Thymus (tissue), 14 donors: Measurements from ENCODE around the gene CNOT6. TPM values are rescaled to one million over a fixed set of nuclear protein-coding genes. Genes with fewer than 3 reads are reported as not detected.
"Not testable (repeated sequence)": the region's sequence is repeated elsewhere in the genome, so short reads cannot be mapped to it uniquely, and the experiment has no call there.

Experiments used
- DNase-seq, 9 donors: peaks; one replicate each; pipeline ENCODE4 v3.0.0-alpha.2; 2013; ENCODE audit warnings: low spot score in 9 of 9, low read depth in 6 of 9, missing footprints in 1 of 9
- H3K27ac ChIP-seq, 2 donors: one replicate each; pipeline ENCODE4 v1.5.1; 2013; ENCODE audit warnings: control low read depth in 1 of 2, low read depth in 1 of 2, low read length in 1 of 2, mild to moderate bottlenecking in 1 of 2, moderate library complexity in 1 of 2
- H3K27me3 ChIP-seq, 2 donors: one replicate each; pipeline ENCODE4 v1.5.1; 2013; ENCODE audit warnings: low read length in 1 of 2; ENCODE audit not compliant: control insufficient read depth in 2 of 2, insufficient read depth in 1 of 2
- H3K36me3 ChIP-seq, 2 donors: one replicate each; pipeline ENCODE4 v1.5.1; 2013; ENCODE audit warnings: low read length in 1 of 2, mild to moderate bottlenecking in 1 of 2, moderate library complexity in 1 of 2; ENCODE audit not compliant: control insufficient read depth in 2 of 2, insufficient read depth in 2 of 2
- H3K4me1 ChIP-seq, 2 donors: one replicate each; pipeline ENCODE4 v1.5.1; 2013; ENCODE audit warnings: low read length in 2 of 2; ENCODE audit not compliant: control insufficient read depth in 2 of 2, insufficient read depth in 2 of 2
- H3K4me3 ChIP-seq, 2 donors: one replicate each; pipeline ENCODE4 v1.5.1; 2013; ENCODE audit warnings: low read length in 2 of 2, control low read depth in 1 of 2, mild to moderate bottlenecking in 1 of 2
- H3K9me3 ChIP-seq, 2 donors: one replicate each; pipeline ENCODE4 v1.5.1; 2013; ENCODE audit warnings: low read length in 1 of 2, mild to moderate bottlenecking in 1 of 2; ENCODE audit not compliant: control insufficient read depth in 2 of 2, insufficient read depth in 1 of 2
- WGBS: extraction: QIAGEN DNeasy Blood & Tissue Kit; methylation state at CpG from one replicate; pipeline ENCODE4 v1.1.7; 2013; 5-methylcytosine and 5-hydroxymethylcytosine counted together
- long read RNA-seq, 10 donors: transcript quantifications; one replicate each; lab custom pipeline, GENCODE V29; 2026
- polyA plus RNA-seq: library from polyadenylated mRNA; stranded (reverse); fragments of 200-250 nt; gene quantifications from one replicate; pipeline ENCODE4 v1.2.3, GENCODE V29; 2013
- total RNA-seq: library from RNA; stranded (reverse); fragments of 120-200 nt; gene quantifications from one replicate; pipeline ENCODE4 v1.2.4, GENCODE V29; 2013
- donor health status: healthy.

The CNOT6 gene
- total RNA-seq = 12.5 TPM
- 14.2 TPM for polyA plus RNA-seq
- long read RNA-seq, donor 1 = 0 reads
- long read RNA-seq, donor 2 = 0 reads
- long read RNA-seq, donor 3, full-length matches to known transcripts = 1 of 1 reads
- long read RNA-seq, donor 3, partial matches to known transcripts = 0 of 1 reads
- long read RNA-seq, donor 3, other reads (novel, unspliced or antisense) = 0 of 1 reads
- long read RNA-seq, donor 4, full-length matches to known transcripts = 2 of 2 reads
- long read RNA-seq, donor 4, partial matches to known transcripts = 0 of 2 reads
- long read RNA-seq, donor 4, other reads (novel, unspliced or antisense) = 0 of 2 reads
- long read RNA-seq, donor 5, full-length matches to known transcripts = 1 of 1 reads
- long read RNA-seq, donor 5, partial matches to known transcripts = 0 of 1 reads
- long read RNA-seq, donor 5, other reads (novel, unspliced or antisense) = 0 of 1 reads
- long read RNA-seq, donor 6, full-length matches to known transcripts = 3 of 3 reads
- long read RNA-seq, donor 6, partial matches to known transcripts = 0 of 3 reads
- long read RNA-seq, donor 6, other reads (novel, unspliced or antisense) = 0 of 3 reads
- long read RNA-seq, donor 7, full-length matches to known transcripts = 3 of 21 reads
- long read RNA-seq, donor 7, partial matches to known transcripts = 18 of 21 reads
- long read RNA-seq, donor 7, other reads (novel, unspliced or antisense) = 0 of 21 reads
- long read RNA-seq, donor 8, full-length matches to known transcripts = 1 of 1 reads
- long read RNA-seq, donor 8, partial matches to known transcripts = 0 of 1 reads
- long read RNA-seq, donor 8, other reads (novel, unspliced or antisense) = 0 of 1 reads
- long read RNA-seq, donor 9 = 0 reads
- long read RNA-seq, donor 10, full-length matches to known transcripts = 1 of 1 reads
- long read RNA-seq, donor 10, partial matches to known transcripts = 0 of 1 reads
- long read RNA-seq, donor 10, other reads (novel, unspliced or antisense) = 0 of 1 reads

DNA sequence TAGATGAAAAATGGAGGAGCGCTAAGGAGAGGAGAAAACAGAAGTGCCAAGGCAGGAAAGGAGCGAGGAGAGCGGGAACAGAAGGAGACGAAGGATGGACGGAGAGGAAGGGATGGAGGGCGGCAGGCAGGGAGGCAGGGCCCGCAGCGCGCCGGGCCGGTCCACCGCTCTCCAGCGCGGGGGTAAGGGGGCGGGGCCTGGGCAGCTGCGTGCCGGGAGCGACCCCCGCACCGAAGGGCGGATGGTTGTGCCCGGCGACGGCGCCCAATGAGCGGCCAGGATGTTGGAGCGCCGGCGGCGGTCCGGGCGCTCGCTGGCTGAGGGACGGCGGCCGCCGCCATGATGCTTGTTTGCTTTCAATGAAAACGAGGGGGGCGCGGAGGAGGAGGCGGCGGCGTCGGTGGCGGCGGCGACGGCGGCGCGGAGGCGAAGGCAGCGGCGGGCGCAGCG, at the start of gene CNOT6:
Gene CNOT6 (plus strand): TSS at position 320 of the 450 bp plus-strand sequence. CDS start 34,898 bp downstream, outside the sequence.
- Histone ChIP-seq H3K4me3 (peak within 1 kb of the TSS; percentile 66 to 96), H3K9me3 (no peaks in the 10 kb centered on the region), H3K27me3 (no peaks in the 10 kb centered on the region), H3K4me1 (peaks cover 9 to 24% of the 10 kb centered on the region in 2 donors), H3K36me3 (peaks cover 5 to 12% of the 10 kb centered on the region in 2 donors), H3K27ac (peak within 1 kb of the TSS; percentile 91 to 98)
- under 1% methylated on average over 56 of the region's 56 CpGs for WGBS
- DNase-seq = peak; percentile 64 to 97 (median 92)

DNA sequence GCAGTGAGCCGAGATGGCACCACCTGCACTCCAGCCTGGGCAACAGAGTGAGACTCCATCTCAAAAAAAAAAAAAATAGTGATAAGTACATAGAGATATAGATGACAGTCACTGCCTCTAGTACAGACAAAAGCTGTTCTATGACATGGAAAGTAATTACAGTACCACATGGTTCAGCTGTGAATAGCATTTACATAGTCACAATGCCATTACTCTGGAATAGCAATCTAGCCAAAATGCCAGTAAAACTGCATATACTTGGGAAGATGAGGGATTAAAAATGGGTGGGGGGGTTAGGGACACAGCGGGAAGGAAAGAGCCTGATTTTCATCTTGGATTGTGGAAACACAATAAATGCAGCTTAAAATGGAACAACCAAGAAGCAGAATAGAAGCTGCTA, 39.4 kb upstream of the CNOT6 start:
- no peaks in the 10 kb centered on the region for H3K9me3 ChIP-seq
- H3K27me3 ChIP-seq = no peaks in the 10 kb centered on the region
- no peak overlapping the region for H3K27ac ChIP-seq
- no peak for DNase-seq
- no peaks in the 10 kb centered on the region for H3K36me3 ChIP-seq
- H3K4me3 ChIP-seq = no peak overlapping the region
- 95% methylated on average over 2 of the region's 2 CpGs for WGBS
- no peaks in the 10 kb centered on the region for H3K4me1 ChIP-seq

DNA sequence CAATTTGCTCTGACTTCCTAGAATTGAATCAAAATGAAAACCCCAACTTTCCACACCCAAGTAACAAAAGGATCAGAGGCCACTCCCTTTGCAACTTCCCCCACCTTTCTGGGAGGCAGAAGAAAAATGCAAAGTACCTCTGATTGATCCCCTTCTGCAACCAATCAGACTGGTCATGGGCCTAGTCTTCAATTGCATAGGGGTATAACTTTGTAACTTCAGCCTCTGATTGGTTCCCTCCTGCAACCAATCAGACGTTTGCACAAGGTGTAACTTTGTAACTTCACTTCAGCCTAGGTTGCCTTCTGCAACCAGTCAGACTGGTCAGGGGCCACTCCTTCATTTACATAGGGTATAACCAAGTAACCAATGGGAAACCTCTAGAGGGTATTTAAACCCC, 38.3 kb upstream of the CNOT6 start:
- Histone ChIP-seq H3K27me3 (no peaks in the 10 kb centered on the region), H3K27ac (no peak overlapping the region), H3K4me3 (no peak overlapping the region), H3K9me3 (no peaks in the 10 kb centered on the region), H3K4me1 (no peaks in the 10 kb centered on the region), H3K36me3 (no peaks in the 10 kb centered on the region)
- WGBS = 87% methylated on average over 1 of the region's 1 CpG
- DNase-seq = no peak

DNA sequence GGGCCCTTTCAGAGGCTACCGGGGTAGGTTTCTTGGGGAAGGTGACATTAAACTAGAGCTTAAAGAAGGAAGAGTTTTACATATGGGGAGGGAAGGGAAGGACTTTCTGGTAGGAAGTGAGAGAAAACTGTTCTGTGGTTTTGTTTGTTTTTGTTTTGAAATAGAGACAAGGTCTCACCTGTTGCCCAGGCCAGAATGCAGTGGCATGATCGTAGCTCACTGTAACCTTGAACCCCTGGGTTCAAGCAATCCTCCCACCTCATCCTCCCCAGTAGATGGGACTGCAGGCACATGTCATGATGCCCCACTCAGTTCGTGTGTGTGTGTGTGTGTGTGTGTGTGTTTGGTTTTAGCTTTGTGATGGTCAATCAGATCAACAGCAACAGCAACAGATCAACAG, 37.4 kb upstream of the CNOT6 start:
- Histone ChIP-seq H3K4me3 (no peak overlapping the region), H3K9me3 (no peaks in the 10 kb centered on the region), H3K36me3 (no peaks in the 10 kb centered on the region), H3K4me1 (no peaks in the 10 kb centered on the region), H3K27ac (no peak overlapping the region), H3K27me3 (no peaks in the 10 kb centered on the region)
- 56% methylated on average over 3 of the region's 3 CpGs for WGBS
- no peak for DNase-seq

DNA sequence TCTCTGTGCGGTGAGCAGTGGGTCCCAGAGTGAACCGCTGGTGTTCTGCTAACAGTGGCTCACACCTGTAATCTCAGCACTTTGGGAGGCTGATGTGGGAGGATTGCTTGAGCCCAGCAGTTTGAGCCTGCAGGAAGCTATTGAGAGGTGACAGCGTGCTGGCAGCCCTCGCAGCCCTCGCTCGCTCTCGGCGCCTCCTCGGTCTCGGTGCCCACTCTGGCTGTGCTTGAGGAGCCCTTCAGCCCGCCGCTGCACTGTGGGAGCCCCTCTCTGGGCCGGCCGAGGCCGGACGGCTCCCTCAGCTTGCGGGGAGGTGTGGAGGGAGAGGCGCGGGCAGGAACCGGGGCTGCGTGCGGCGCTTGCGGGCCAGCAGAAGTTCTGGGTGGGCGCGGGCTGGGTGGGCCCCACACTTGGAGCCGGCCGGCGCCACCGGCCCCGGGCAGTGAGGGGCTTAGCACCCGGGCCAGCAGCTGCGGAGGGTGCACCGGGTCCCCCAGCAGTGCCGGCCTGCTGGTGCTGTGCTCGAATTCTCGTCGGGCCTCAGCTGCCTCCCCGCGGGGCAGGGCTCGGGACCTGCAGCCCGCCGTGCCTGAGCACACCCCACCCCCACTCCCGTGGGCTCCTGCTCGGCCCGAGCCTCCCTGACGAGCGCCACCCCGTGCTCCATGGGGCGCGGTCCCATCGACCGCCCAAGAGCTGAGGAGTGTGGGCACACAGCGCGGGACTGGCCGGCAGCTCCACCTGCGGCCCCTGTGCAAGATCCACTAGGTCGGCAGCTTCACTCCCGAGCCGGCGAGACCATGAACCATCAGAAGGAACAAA, 35.1 kb upstream of the CNOT6 start:
- not testable (repeated sequence) for H3K27ac ChIP-seq, H3K4me1 ChIP-seq, H3K4me3 ChIP-seq, H3K9me3 ChIP-seq, H3K36me3 ChIP-seq, H3K27me3 ChIP-seq, DNase-seq
- whole genome bisulfite sequencing = 98% methylated on average over 61 of the region's 61 CpGs

DNA sequence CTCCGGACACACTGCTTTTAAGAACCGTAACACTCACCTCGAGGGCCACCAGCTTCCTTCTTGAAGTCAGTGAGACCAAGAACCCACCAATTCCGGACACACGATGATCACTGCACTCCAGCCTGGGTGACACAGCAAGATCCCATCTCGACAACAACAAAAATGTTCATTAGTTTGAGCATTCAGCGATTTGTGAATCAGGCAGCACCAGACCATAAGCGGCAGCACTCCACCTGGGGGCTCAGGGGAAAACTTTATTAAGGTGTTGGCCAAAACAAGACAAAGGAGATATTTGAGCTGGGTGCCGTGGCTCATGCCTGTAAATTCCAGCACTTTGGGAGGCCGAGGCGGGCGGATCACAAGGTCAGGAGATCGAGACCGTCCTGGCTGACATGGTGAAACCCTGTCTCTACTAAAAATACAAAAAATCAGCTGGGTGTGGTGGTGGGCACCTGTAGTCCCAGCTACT, 34.5 kb upstream of the CNOT6 start:
- H3K27me3 ChIP-seq, H3K4me3 ChIP-seq, H3K27ac ChIP-seq, DNase-seq, H3K9me3 ChIP-seq, H3K4me1 ChIP-seq, H3K36me3 ChIP-seq: not testable (repeated sequence)
- 97% methylated on average over 14 of the region's 14 CpGs for WGBS

DNA sequence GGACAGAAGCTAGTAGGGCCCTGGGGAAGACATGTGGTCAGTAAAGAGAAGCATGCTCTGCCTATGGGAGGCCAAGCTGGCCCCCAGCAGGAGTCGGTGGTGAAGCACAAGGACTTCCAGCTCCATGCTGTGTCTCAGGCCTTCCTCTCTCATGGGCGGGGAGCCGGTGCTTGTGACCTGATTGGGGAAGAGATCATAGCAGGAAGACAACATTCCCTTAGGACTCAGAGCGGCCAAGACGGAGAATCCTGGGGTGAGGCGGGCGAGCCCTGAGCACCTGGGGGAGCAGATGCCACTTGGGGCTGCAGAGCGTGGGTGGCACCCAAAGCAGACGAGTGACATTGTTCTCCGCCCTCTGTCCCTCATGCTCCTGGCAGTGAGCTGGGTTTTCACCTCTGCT, 33.3 kb upstream of the CNOT6 start:
- 96% methylated on average over 10 of the region's 10 CpGs for WGBS
- H3K9me3 ChIP-seq = no peaks in the 10 kb centered on the region
- no peak overlapping the region for H3K27ac ChIP-seq
- no peak for DNase-seq
- no peaks in the 10 kb centered on the region for H3K4me1 ChIP-seq
- no peaks in the 10 kb centered on the region for H3K36me3 ChIP-seq
- no peak overlapping the region for H3K4me3 ChIP-seq
- H3K27me3 ChIP-seq = no peaks in the 10 kb centered on the region

DNA sequence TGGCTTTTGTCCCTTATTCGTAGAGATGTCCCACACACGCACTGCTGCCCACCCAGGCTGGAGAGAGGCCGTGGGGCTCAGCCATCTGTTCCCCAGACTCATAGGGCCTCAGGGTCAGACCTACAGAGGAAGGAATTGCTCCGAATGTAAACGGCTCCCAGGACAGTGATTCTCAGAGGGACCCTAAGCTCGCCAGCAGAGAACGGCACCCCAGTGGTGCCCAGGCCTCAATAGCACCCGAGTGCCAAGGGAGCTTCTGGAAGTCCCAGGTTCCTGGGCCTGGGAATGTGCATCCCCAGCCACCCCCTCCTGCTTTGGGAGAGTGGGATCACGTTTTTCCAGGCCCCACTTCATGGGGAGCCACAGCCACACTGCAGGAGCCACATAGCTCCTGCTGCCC, 32.9 kb upstream of the CNOT6 start:
- Histone ChIP-seq H3K36me3 (no peaks in the 10 kb centered on the region), H3K4me1 (no peaks in the 10 kb centered on the region), H3K27ac (no peak overlapping the region), H3K27me3 (no peaks in the 10 kb centered on the region), H3K4me3 (no peak overlapping the region), H3K9me3 (no peaks in the 10 kb centered on the region)
- 85% methylated on average over 9 of the region's 9 CpGs for WGBS
- no peak for DNase-seq
